CD8-positive, alpha-beta memory T cell (primary cell): ENCODE results near the gene CYTH2. TPM values are rescaled to one million over a fixed set of nuclear protein-coding genes. Genes with fewer than 3 reads are reported as not detected.
A peak's percentile ranks its signal among the peaks of the same experiment; 100 is the strongest.

ENCODE experiments used
- CTCF ChIA-PET: fragments of 350-600 bp; sonication (Branson Sonifier 250); formaldehyde crosslinking; loops from one replicate; lab custom pipeline; 2021; ENCODE audit warnings: antibody characterized with exemption; lab: Charles Lee
- POLR2A ChIA-PET: fragments of 350-600 bp; sonication (Branson Sonifier 250); formaldehyde crosslinking; loops from one replicate; lab custom pipeline; 2021; ENCODE audit warnings: antibody characterized with exemption; lab: Charles Lee
- DNase-seq, 5 donors: peaks; one replicate each; pipeline versions ENCODE4 v3.0.0 to v3.0.0-alpha.2; 2020 to 2022; ENCODE audit warnings: mixed read lengths in 1 of 5
- H3K27ac ChIP-seq: one replicate; pipeline ENCODE4 v1.7.0; 2013; ENCODE audit warnings: low read depth, mild to moderate bottlenecking, low read length, moderate library complexity
- H3K27me3 ChIP-seq: 2 replicates; pipeline ENCODE4 v1.7.0; 2013; ENCODE audit warnings: low read length, mild to moderate bottlenecking; ENCODE audit not compliant: insufficient read depth, poor library complexity, severe bottlenecking
- H3K36me3 ChIP-seq: 2 replicates; pipeline ENCODE4 v1.7.0; 2013; ENCODE audit warnings: mild to moderate bottlenecking, low read length, moderate library complexity; ENCODE audit not compliant: insufficient read depth
- H3K4me1 ChIP-seq: 2 replicates; pipeline ENCODE4 v1.7.0; 2013; ENCODE audit warnings: mild to moderate bottlenecking, low read length, moderate library complexity; ENCODE audit not compliant: insufficient read depth
- H3K4me3 ChIP-seq: 2 replicates; pipeline ENCODE4 v1.7.0; 2013; ENCODE audit warnings: mild to moderate bottlenecking, low read length
- H3K9me3 ChIP-seq: 2 replicates; pipeline ENCODE4 v1.7.0; 2013; ENCODE audit warnings: mild to moderate bottlenecking, low read length
- H3K27ac Mint-ChIP-seq, 8 donors: one replicate each; pipeline ENCODE4 v1.8.0; 2020 to 2021; ENCODE audit warnings: mixed read lengths in 8 of 8, mild to moderate bottlenecking in 6 of 8, inconsistent platforms in 3 of 8, moderate library complexity in 3 of 8
- H3K27me3 Mint-ChIP-seq, 2 donors: one replicate each; pipeline ENCODE4 v1.8.0; 2020 to 2021; ENCODE audit warnings: mixed read lengths in 2 of 2, mild to moderate bottlenecking in 1 of 2, moderate library complexity in 1 of 2
- H3K36me3 Mint-ChIP-seq, 3 donors: one replicate each; pipeline ENCODE4 v1.8.0; 2020 to 2021; ENCODE audit warnings: mixed read lengths in 3 of 3, inconsistent platforms in 1 of 3, mild to moderate bottlenecking in 1 of 3
- H3K4me1 Mint-ChIP-seq, 3 donors: one replicate each; pipeline ENCODE4 v1.8.0; 2020 to 2021; ENCODE audit warnings: mixed read lengths in 3 of 3, inconsistent platforms in 1 of 3, mild to moderate bottlenecking in 1 of 3
- H3K4me3 Mint-ChIP-seq, 7 donors: one replicate each; pipeline ENCODE4 v1.8.0; 2020 to 2021; ENCODE audit warnings: mixed read lengths in 7 of 7, mild to moderate bottlenecking in 6 of 7, moderate library complexity in 4 of 7, inconsistent platforms in 2 of 7
- H3K9me3 Mint-ChIP-seq, 5 donors: one replicate each; pipeline ENCODE4 v1.8.0; 2020 to 2022; ENCODE audit warnings: mixed read lengths in 5 of 5, mild to moderate bottlenecking in 3 of 5, moderate library complexity in 2 of 5, inconsistent platforms in 1 of 5
- polyA plus RNA-seq: library from polyadenylated mRNA; unstranded; fragments of 300-500 nt; fragmentation: Illumina TruSeq; gene quantifications from one replicate; pipeline ENCODE4 v1.2.3, GENCODE V29; 2021
- total RNA-seq, 2 experiments: library from RNA; stranded (reverse); gene quantifications; one replicate each; pipeline ENCODE4 v1.2.3, GENCODE V29; 2021

Gene CYTH2
- total RNA-seq (10 to 100 TPM; 30.7 to 33.3 TPM), polyA plus RNA-seq (34.8 TPM)

GRCh38 chr19:48469289-48469881, at the start of gene CYTH2:
TSS of gene CYTH2 (plus strand) at chr19:48469369. CDS start at chr19:48469508, 139 bp downstream.
- ChIA-PET CTCF (interaction anchor here (1.2 to 1.7 kb wide), 2 partner anchors 11 to 20 kb away, joined by 4 to 5 read pairs; no protein-coding TSS in a partner anchor), POLR2A (interaction anchor here (0.7 to 0.9 kb wide), 3 partner anchors 11 to 155 kb away, joined by 3 to 4 read pairs (median 3); no protein-coding TSS in a partner anchor)
- Mint-ChIP-seq H3K4me3 (peak within 1 kb of the TSS; percentile 87 to 97 (median 94)), H3K9me3 (no peaks in the 10 kb centered on the region), H3K27me3 (no peaks in the 10 kb centered on the region), H3K27ac (peak within 1 kb of the TSS; percentile 78 to 97 (median 94)), H3K36me3 (peaks cover 0 to 46% (median 4%) of the 10 kb centered on the region in 3 donors), H3K4me1 (peaks cover 13 to 25% (median 24%) of the 10 kb centered on the region in 3 donors)
- peak within 1 kb of the TSS; percentile 64 for H3K4me3 ChIP-seq
- peak in 3 of 5 donors; percentile 64 to 80 (median 77) for DNase-seq
- H3K4me1 ChIP-seq = peaks cover 17% of the 10 kb centered on the region
- no peaks in the 10 kb centered on the region for H3K9me3 ChIP-seq
- H3K27me3 ChIP-seq = no peaks in the 10 kb centered on the region
- H3K27ac ChIP-seq = peak within 1 kb of the TSS; percentile 88
- peaks cover 16% of the 10 kb centered on the region for H3K36me3 ChIP-seq

DNA sequence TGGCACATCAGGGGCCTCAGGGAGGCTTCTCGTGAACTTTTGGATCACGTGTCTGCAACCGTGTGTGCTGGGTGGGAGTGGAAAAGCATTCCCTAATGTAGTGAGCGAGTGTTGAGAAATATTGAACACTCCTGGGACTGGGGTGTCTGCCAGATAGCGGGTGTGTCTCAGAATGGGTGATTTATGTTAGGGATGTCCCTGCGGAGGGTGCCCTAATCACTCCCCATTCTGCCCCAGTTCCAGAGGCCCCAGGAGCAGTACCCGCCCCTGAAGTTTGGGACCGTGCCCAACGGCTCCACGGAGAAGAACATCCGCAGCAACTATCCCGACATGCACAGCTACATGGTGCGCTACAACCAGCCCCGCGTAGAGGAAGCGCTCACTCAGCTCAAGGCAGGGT, 47.6 kb upstream of the CYTH2 start:
- Histone ChIP-seq H3K4me3 (no peak overlapping the region), H3K9me3 (no peaks in the 10 kb centered on the region), H3K27ac (no peak overlapping the region), H3K36me3 (no peaks in the 10 kb centered on the region), H3K4me1 (no peaks in the 10 kb centered on the region), H3K27me3 (no peaks in the 10 kb centered on the region)
- no peaks in the 10 kb centered on the region for H3K9me3 Mint-ChIP-seq
- H3K36me3 Mint-ChIP-seq = no peaks in the 10 kb centered on the region
- peaks cover 2 to 18% of the 10 kb centered on the region in 2 donors for H3K27me3 Mint-ChIP-seq
- no peak overlapping the region for H3K4me3 Mint-ChIP-seq
- ChIA-PET POLR2A (no interaction called here), CTCF (no interaction called here)
- peaks cover 9 to 12% (median 11%) of the 10 kb centered on the region in 3 donors for H3K4me1 Mint-ChIP-seq
- no peak overlapping the region for H3K27ac Mint-ChIP-seq
- no peak for DNase-seq

GRCh38 chr19:48424694-48425219, 44.4 kb upstream of the CYTH2 start:
- Mint-ChIP-seq H3K27me3 (peaks cover 2 to 6% of the 10 kb centered on the region in 2 donors), H3K27ac (no peak overlapping the region), H3K4me3 (no peak overlapping the region), H3K9me3 (no peaks in the 10 kb centered on the region), H3K36me3 (peaks cover 0 to under 1% (median 0%) of the 10 kb centered on the region in 3 donors), H3K4me1 (no peaks in the 10 kb centered on the region)
- Histone ChIP-seq H3K9me3 (no peaks in the 10 kb centered on the region), H3K4me3 (no peak overlapping the region), H3K27me3 (no peaks in the 10 kb centered on the region), H3K36me3 (no peaks in the 10 kb centered on the region), H3K4me1 (no peaks in the 10 kb centered on the region), H3K27ac (peak overlapping the region; percentile 43)
- DNase-seq = no peak
- ChIA-PET CTCF (no interaction called here), POLR2A (no interaction called here)

DNA sequence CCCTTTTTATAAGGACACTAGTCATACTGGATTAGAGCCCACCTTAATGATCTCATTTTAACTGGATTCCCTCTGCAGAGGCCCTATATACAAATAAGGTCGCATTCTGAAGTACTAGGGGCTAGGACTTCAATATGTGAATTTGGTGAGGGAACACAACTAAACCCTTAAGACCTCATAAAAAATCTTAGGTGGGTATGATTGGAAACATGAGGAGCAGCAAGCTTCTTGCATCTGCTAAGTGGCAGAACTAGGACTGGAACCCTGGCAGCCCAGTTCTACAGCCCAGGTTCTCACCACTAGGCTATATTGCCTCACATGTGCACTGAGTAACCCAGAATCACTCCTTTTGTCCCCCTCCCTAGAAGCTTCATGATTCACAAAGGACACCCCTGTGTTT, 40.5 kb upstream of the CYTH2 start:
- DNase-seq = no peak
- ChIA-PET CTCF (no interaction called here), POLR2A (no interaction called here)
- Histone ChIP-seq H3K4me3 (no peak overlapping the region), H3K9me3 (no peaks in the 10 kb centered on the region), H3K27ac (no peak overlapping the region), H3K27me3 (no peaks in the 10 kb centered on the region), H3K36me3 (no peaks in the 10 kb centered on the region), H3K4me1 (no peaks in the 10 kb centered on the region)
- peaks cover 2 to 7% of the 10 kb centered on the region in 2 donors for H3K27me3 Mint-ChIP-seq
- peak overlapping the region in 1 of 8 donors; percentile 41 for H3K27ac Mint-ChIP-seq
- no peaks in the 10 kb centered on the region for H3K4me1 Mint-ChIP-seq
- peaks cover 0 to 3% (median 2%) of the 10 kb centered on the region in 3 donors for H3K36me3 Mint-ChIP-seq
- H3K4me3 Mint-ChIP-seq = no peak overlapping the region
- H3K9me3 Mint-ChIP-seq = no peaks in the 10 kb centered on the region

- no peak for DNase-seq
- Mint-ChIP-seq H3K27ac (no peak overlapping the region), H3K4me1 (no peaks in the 10 kb centered on the region), H3K4me3 (no peak overlapping the region), H3K27me3 (peaks cover 15 to 32% of the 10 kb centered on the region in 2 donors), H3K9me3 (no peaks in the 10 kb centered on the region), H3K36me3 (peaks cover 0 to 3% (median 3%) of the 10 kb centered on the region in 3 donors)
- Histone ChIP-seq H3K4me3 (no peak overlapping the region), H3K27ac (no peak overlapping the region), H3K27me3 (no peaks in the 10 kb centered on the region), H3K4me1 (no peaks in the 10 kb centered on the region), H3K36me3 (no peaks in the 10 kb centered on the region), H3K9me3 (no peaks in the 10 kb centered on the region)
- CTCF ChIA-PET = no interaction called here
- POLR2A ChIA-PET = interaction anchor here (0.6 kb wide), 1 partner anchor 63 kb away, joined by 3 read pairs; no protein-coding TSS in a partner anchor
Observed at GRCh38 chr19:48433337-48433736, 35.8 kb upstream of the CYTH2 start.

DNA sequence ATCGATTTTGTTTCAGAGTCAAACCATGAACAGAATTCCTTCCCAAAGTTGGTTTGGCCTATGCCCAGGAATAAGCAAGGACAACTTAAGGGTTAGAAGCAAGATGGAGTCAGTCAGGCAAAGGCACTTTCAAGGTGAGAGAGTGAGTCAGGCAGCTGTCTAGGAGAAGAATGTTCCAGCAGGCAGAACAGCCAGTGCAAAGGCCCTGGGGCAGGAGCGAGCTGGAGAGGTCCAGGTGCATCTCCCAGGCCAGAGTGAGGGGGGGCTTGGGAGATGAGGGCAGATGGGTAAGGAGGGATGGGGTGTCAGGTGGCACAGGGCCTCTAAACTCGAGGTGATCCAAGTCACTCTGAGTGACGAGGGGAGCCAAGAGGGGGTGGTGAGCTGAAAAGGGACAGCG, 32.6 kb upstream of the CYTH2 start:
- Mint-ChIP-seq H3K9me3 (no peaks in the 10 kb centered on the region), H3K27me3 (peaks cover 16 to 37% of the 10 kb centered on the region in 2 donors), H3K27ac (no peak overlapping the region), H3K36me3 (peaks cover 0 to 2% (median 0%) of the 10 kb centered on the region in 3 donors), H3K4me3 (no peak overlapping the region), H3K4me1 (no peaks in the 10 kb centered on the region)
- ChIA-PET CTCF (no interaction called here), POLR2A (no interaction called here)
- Histone ChIP-seq H3K36me3 (no peaks in the 10 kb centered on the region), H3K4me3 (no peak overlapping the region), H3K9me3 (no peaks in the 10 kb centered on the region), H3K27me3 (peaks cover under 1% of the 10 kb centered on the region), H3K27ac (no peak overlapping the region), H3K4me1 (no peaks in the 10 kb centered on the region)
- no peak for DNase-seq

GRCh38 chr19:48441360-48442050, 27.7 kb upstream of the CYTH2 start:
- Histone ChIP-seq H3K27ac (no peak overlapping the region), H3K36me3 (no peaks in the 10 kb centered on the region), H3K9me3 (no peaks in the 10 kb centered on the region), H3K4me1 (peaks cover 17% of the 10 kb centered on the region), H3K27me3 (peaks cover 13% of the 10 kb centered on the region), H3K4me3 (no peak overlapping the region)
- Mint-ChIP-seq H3K27ac (peak overlapping the region in 2 of 8 donors; percentile 40 to 47), H3K27me3 (peaks cover 21 to 37% of the 10 kb centered on the region in 2 donors), H3K9me3 (peaks cover 0 to 1% (median 0%) of the 10 kb centered on the region in 5 donors), H3K4me3 (peak overlapping the region in 6 of 7 donors; percentile 15 to 68 (median 60)), H3K36me3 (peaks cover 0 to 12% (median 0%) of the 10 kb centered on the region in 3 donors), H3K4me1 (peaks cover 18 to 30% (median 24%) of the 10 kb centered on the region in 3 donors)
- DNase-seq = no peak
- ChIA-PET CTCF (interaction anchor here (0.6 kb wide), 1 partner anchor 107 kb away, joined by 3 read pairs; no protein-coding TSS in a partner anchor), POLR2A (interaction anchor here (0.7 to 0.8 kb wide), 2 partner anchors 29 to 106 kb away, joined by 3 to 6 read pairs; no protein-coding TSS in a partner anchor)
